Measurements from ENCODE around the gene HHIPL1.

HHIPL1 gene

GRCh38 chr14:99721792-99722516, 77.0 kb downstream of the HHIPL1 start:
- H3K9ac ChIP-seq (ENCODE audit: low read depth, low read length): no peak overlapping the region
- H3K4me3 ChIP-seq (ENCODE audit: low read depth, low read length): no peak overlapping the region
- no peaks in the 10 kb centered on the region for H3K36me3 ChIP-seq (ENCODE audit: control insufficient read depth, insufficient read depth, low read length)
- H3K4me1 ChIP-seq (ENCODE audit: control insufficient read depth, insufficient read depth, low read length): no peaks in the 10 kb centered on the region
- H3K27ac ChIP-seq (ENCODE audit: low read depth, low read length): no peak overlapping the region
- no peaks in the 10 kb centered on the region for H3K27me3 ChIP-seq (ENCODE audit: control insufficient read depth, insufficient read depth, low read length)
- H3K9me3 ChIP-seq (ENCODE audit: control insufficient read depth, insufficient read depth, low read length): no peaks in the 10 kb centered on the region

GRCh38 chr14:99722741-99723140, 77.8 kb downstream of the HHIPL1 start:
- Histone ChIP-seq H3K9me3 (ENCODE audit: control insufficient read depth, insufficient read depth, low read length) (no peaks in the 10 kb centered on the region), H3K9ac (ENCODE audit: low read depth, low read length) (no peak overlapping the region), H3K4me1 (ENCODE audit: control insufficient read depth, insufficient read depth, low read length) (no peaks in the 10 kb centered on the region), H3K36me3 (ENCODE audit: control insufficient read depth, insufficient read depth, low read length) (no peaks in the 10 kb centered on the region), H3K27ac (ENCODE audit: low read depth, low read length) (no peak overlapping the region), H3K4me3 (ENCODE audit: low read depth, low read length) (no peak overlapping the region), H3K27me3 (ENCODE audit: control insufficient read depth, insufficient read depth, low read length) (no peaks in the 10 kb centered on the region)

- Histone ChIP-seq H3K27ac (ENCODE audit: low read depth, low read length) (no peak overlapping the region), H3K9ac (ENCODE audit: low read depth, low read length) (no peak overlapping the region), H3K27me3 (ENCODE audit: control insufficient read depth, insufficient read depth, low read length) (no peaks in the 10 kb centered on the region), H3K9me3 (ENCODE audit: control insufficient read depth, insufficient read depth, low read length) (no peaks in the 10 kb centered on the region), H3K4me3 (ENCODE audit: low read depth, low read length) (no peak overlapping the region), H3K36me3 (ENCODE audit: control insufficient read depth, insufficient read depth, low read length) (no peaks in the 10 kb centered on the region), H3K4me1 (ENCODE audit: control insufficient read depth, insufficient read depth, low read length) (no peaks in the 10 kb centered on the region)
Observed at GRCh38 chr14:99724196-99724891, 79.4 kb downstream of the HHIPL1 start.

GRCh38 chr14:99724939-99725773, 80.2 kb downstream of the HHIPL1 start:
- Histone ChIP-seq H3K4me3 (ENCODE audit: low read depth, low read length) (no peak overlapping the region), H3K27me3 (ENCODE audit: control insufficient read depth, insufficient read depth, low read length) (no peaks in the 10 kb centered on the region), H3K9me3 (ENCODE audit: control insufficient read depth, insufficient read depth, low read length) (no peaks in the 10 kb centered on the region)

GRCh38 chr14:99725774-99726537, 81.0 kb downstream of the HHIPL1 start:
- Histone ChIP-seq H3K27me3 (ENCODE audit: control insufficient read depth, insufficient read depth, low read length) (no peaks in the 10 kb centered on the region), H3K9me3 (ENCODE audit: control insufficient read depth, insufficient read depth, low read length) (no peaks in the 10 kb centered on the region), H3K27ac (ENCODE audit: low read depth, low read length) (no peak overlapping the region), H3K4me1 (ENCODE audit: control insufficient read depth, insufficient read depth, low read length) (0 out of 2 replicates have a peak, but pooled peaks cover 4% of the 10 kb centered on the region), H3K4me3 (ENCODE audit: low read depth, low read length) (no peak overlapping the region), H3K36me3 (ENCODE audit: control insufficient read depth, insufficient read depth, low read length) (no peaks in the 10 kb centered on the region), H3K9ac (ENCODE audit: low read depth, low read length) (no peak overlapping the region)

More at GRCh38 chr14:99724939-99725773, 80.2 kb downstream of the HHIPL1 start:
- Histone ChIP-seq H3K36me3 (ENCODE audit: control insufficient read depth, insufficient read depth, low read length) (no peaks in the 10 kb centered on the region), H3K4me1 (ENCODE audit: control insufficient read depth, insufficient read depth, low read length) (no peaks in the 10 kb centered on the region), H3K27ac (ENCODE audit: low read depth, low read length) (no peak overlapping the region), H3K9ac (ENCODE audit: low read depth, low read length) (no peak overlapping the region)

GRCh38 chr14:99726538-99727095, 81.7 kb downstream of the HHIPL1 start:
- H3K27me3 ChIP-seq (ENCODE audit: control insufficient read depth, insufficient read depth, low read length): no peaks in the 10 kb centered on the region
- H3K4me3 ChIP-seq (ENCODE audit: low read depth, low read length): no peak overlapping the region
- H3K9ac ChIP-seq (ENCODE audit: low read depth, low read length): no peak overlapping the region
- H3K4me1 ChIP-seq (ENCODE audit: control insufficient read depth, insufficient read depth, low read length): 0 out of 2 replicates have a peak, but pooled peaks cover 4% of the 10 kb centered on the region
- H3K36me3 ChIP-seq (ENCODE audit: control insufficient read depth, insufficient read depth, low read length): no peaks in the 10 kb centered on the region
- H3K27ac ChIP-seq (ENCODE audit: low read depth, low read length): no peak overlapping the region
- no peaks in the 10 kb centered on the region for H3K9me3 ChIP-seq (ENCODE audit: control insufficient read depth, insufficient read depth, low read length)

GRCh38 chr14:99727096-99727870, 82.4 kb downstream of the HHIPL1 start:
- Histone ChIP-seq H3K27ac (ENCODE audit: low read depth, low read length) (no peak overlapping the region), H3K27me3 (ENCODE audit: control insufficient read depth, insufficient read depth, low read length) (no peaks in the 10 kb centered on the region), H3K9ac (ENCODE audit: low read depth, low read length) (no peak overlapping the region), H3K4me3 (ENCODE audit: low read depth, low read length) (no peak overlapping the region), H3K9me3 (ENCODE audit: control insufficient read depth, insufficient read depth, low read length) (no peaks in the 10 kb centered on the region), H3K4me1 (ENCODE audit: control insufficient read depth, insufficient read depth, low read length) (0 out of 2 replicates have a peak, but pooled peaks cover 4% of the 10 kb centered on the region), H3K36me3 (ENCODE audit: control insufficient read depth, insufficient read depth, low read length) (no peaks in the 10 kb centered on the region)

GRCh38 chr14:99728231-99728920, 83.4 kb downstream of the HHIPL1 start:
- Histone ChIP-seq H3K27ac (ENCODE audit: low read depth, low read length) (no peak overlapping the region), H3K4me3 (ENCODE audit: low read depth, low read length) (no peak overlapping the region), H3K9me3 (ENCODE audit: control insufficient read depth, insufficient read depth, low read length) (no peaks in the 10 kb centered on the region), H3K4me1 (ENCODE audit: control insufficient read depth, insufficient read depth, low read length) (0 out of 2 replicates have a peak, but pooled peaks cover 4% of the 10 kb centered on the region), H3K36me3 (ENCODE audit: control insufficient read depth, insufficient read depth, low read length) (no peaks in the 10 kb centered on the region), H3K9ac (ENCODE audit: low read depth, low read length) (no peak overlapping the region), H3K27me3 (ENCODE audit: control insufficient read depth, insufficient read depth, low read length) (no peaks in the 10 kb centered on the region)

GRCh38 chr14:99728981-99729451, 84.1 kb downstream of the HHIPL1 start:
- H3K9ac ChIP-seq (ENCODE audit: low read depth, low read length): no peak overlapping the region
- 0 out of 2 replicates have a peak, but pooled peaks cover 4% of the 10 kb centered on the region for H3K4me1 ChIP-seq (ENCODE audit: control insufficient read depth, insufficient read depth, low read length)
- H3K36me3 ChIP-seq (ENCODE audit: control insufficient read depth, insufficient read depth, low read length): no peaks in the 10 kb centered on the region
- no peak overlapping the region for H3K27ac ChIP-seq (ENCODE audit: low read depth, low read length)
- no peak overlapping the region for H3K4me3 ChIP-seq (ENCODE audit: low read depth, low read length)
- no peaks in the 10 kb centered on the region for H3K9me3 ChIP-seq (ENCODE audit: control insufficient read depth, insufficient read depth, low read length)
- no peaks in the 10 kb centered on the region for H3K27me3 ChIP-seq (ENCODE audit: control insufficient read depth, insufficient read depth, low read length)

Measured in HUES48 (cell line).